Measurements from ENCODE around the gene OR2A42.
"Not testable (repeated sequence)": the region's sequence is repeated elsewhere in the genome, so short reads cannot be mapped to it uniquely, and the experiment has no call there.

DNA sequence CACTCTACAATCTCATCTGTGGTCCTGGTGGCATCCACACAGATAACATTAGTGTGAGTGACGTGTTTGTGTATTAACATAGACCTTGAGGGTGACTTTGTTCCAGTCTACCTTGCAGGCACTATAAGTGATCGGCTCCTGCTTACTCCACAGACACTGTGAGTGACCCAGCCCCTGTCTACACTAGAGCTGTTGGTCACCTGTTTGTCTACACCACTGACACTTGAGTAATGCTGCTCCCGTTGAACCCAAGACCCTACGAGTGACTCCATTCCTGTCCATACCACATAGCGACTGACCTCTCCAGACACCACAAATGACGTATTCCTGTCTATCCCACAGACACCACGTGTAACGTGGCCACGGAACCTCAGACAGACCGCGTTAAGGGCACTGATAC is 45.6 kb downstream of the OR2A42 start:
- TF ChIP-seq, protein P1, sequence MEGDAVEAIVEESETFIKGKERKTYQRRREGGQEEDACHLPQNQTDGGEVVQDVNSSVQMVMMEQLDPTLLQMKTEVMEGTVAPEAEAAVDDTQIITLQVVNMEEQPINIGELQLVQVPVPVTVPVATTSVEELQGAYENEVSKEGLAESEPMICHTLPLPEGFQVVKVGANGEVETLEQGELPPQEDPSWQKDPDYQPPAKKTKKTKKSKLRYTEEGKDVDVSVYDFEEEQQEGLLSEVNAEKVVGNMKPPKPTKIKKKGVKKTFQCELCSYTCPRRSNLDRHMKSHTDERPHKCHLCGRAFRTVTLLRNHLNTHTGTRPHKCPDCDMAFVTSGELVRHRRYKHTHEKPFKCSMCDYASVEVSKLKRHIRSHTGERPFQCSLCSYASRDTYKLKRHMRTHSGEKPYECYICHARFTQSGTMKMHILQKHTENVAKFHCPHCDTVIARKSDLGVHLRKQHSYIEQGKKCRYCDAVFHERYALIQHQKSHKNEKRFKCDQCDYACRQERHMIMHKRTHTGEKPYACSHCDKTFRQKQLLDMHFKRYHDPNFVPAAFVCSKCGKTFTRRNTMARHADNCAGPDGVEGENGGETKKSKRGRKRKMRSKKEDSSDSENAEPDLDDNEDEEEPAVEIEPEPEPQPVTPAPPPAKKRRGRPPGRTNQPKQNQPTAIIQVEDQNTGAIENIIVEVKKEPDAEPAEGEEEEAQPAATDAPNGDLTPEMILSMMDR (IDR thresholded peaks at IDR 0.05) = not testable (repeated sequence)
- TF ChIP-seq POLR2A (IDR thresholded peaks at IDR 0.05) = not testable (repeated sequence)
